ENCODE measurements around the gene HDAC9.

The HDAC9 gene

DNA sequence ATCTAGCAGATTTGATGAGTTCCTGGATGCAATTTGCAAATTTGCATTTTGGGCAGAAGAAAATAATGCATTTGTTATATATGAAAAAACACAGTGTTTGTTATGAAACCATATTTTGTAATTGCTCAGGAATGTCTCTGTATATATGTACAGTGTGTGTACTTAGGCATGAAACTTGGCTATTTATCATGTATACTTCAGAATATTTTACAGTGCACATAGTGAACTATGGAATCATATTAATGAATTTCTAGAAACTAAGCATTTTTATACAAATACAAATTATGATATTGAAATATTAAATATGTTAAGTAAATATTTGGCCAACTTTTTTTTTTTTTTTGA is 514.4 kb downstream of the HDAC9 start:
- no peak for DNase-seq (ENCODE audit: low read depth, low spot score)
- POLR2A ChIA-PET: interaction anchor here (0.8 to 1.1 kb wide), 2 partner anchors 14 to 108 kb away, joined by 3 read pairs; partner anchors contain the start of gene TWIST1
- TF ChIP-seq, protein P1, sequence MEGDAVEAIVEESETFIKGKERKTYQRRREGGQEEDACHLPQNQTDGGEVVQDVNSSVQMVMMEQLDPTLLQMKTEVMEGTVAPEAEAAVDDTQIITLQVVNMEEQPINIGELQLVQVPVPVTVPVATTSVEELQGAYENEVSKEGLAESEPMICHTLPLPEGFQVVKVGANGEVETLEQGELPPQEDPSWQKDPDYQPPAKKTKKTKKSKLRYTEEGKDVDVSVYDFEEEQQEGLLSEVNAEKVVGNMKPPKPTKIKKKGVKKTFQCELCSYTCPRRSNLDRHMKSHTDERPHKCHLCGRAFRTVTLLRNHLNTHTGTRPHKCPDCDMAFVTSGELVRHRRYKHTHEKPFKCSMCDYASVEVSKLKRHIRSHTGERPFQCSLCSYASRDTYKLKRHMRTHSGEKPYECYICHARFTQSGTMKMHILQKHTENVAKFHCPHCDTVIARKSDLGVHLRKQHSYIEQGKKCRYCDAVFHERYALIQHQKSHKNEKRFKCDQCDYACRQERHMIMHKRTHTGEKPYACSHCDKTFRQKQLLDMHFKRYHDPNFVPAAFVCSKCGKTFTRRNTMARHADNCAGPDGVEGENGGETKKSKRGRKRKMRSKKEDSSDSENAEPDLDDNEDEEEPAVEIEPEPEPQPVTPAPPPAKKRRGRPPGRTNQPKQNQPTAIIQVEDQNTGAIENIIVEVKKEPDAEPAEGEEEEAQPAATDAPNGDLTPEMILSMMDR (IDR thresholded peaks at IDR 0.05; ENCODE audit: insufficient read depth, low read length, missing control alignments): no peak
- CTCF ChIA-PET: no interaction called here
- H3K4me3 ChIP-seq (ENCODE audit: low read depth, low read length): no peak overlapping the region

DNA sequence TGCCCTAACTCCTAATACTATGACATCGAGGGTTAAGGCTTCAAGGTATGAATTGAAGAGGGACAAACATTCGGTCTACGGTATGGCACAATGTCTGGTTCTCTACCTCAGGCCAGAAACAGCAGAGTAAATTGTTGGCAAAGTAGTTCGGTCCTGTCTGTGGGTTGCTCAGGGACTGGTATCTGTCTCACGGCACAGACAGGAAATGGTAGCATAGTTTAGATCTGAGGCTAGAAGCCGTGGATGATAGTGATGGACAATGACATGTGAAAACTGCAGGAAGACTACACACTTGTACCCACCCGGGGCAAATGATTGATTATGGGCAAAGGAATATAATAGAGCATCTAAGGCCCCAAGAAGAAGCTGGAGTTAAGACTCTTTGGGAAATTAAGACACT is 515.7 kb downstream of the HDAC9 start:
- no peak for DNase-seq (ENCODE audit: low read depth, low spot score)
- TF ChIP-seq, protein P1 (IDR thresholded peaks at IDR 0.05; ENCODE audit: insufficient read depth, low read length, missing control alignments): no peak
- CTCF ChIA-PET: interaction anchor here (1.5 kb wide), 1 partner anchor 40 kb away, joined by 3 read pairs; no protein-coding TSS in a partner anchor
- H3K4me3 ChIP-seq (ENCODE audit: low read depth, low read length): no peak overlapping the region
- POLR2A ChIA-PET: no interaction called here

DNA sequence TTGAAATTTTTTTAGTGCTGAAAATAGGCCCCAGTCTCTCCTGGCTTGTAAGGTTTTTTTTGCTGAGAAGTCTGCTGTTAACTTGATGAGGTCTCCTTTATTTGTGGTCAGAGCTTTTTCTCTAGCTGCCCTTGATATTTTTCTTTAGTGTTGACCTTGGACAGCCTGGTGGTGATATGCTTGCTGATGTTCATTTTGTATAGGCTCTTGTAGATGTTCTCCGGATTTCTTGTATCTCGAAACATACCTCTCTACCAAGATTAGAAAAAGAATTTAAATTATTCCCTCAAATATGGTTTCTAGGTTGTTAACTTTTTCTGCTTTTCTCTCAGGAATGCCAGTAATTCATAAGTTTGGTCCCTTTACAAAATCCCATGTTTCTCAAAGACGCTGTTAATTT is 519.5 kb downstream of the HDAC9 start:
- POLR2A ChIA-PET: no interaction called here
- DNase-seq (ENCODE audit: low read depth, low spot score): no peak
- CTCF ChIA-PET: no interaction called here
- H3K4me3 ChIP-seq (ENCODE audit: low read depth, low read length): no peak overlapping the region
- TF ChIP-seq, protein P1 (IDR thresholded peaks at IDR 0.05; ENCODE audit: insufficient read depth, low read length, missing control alignments): no peak

DNA sequence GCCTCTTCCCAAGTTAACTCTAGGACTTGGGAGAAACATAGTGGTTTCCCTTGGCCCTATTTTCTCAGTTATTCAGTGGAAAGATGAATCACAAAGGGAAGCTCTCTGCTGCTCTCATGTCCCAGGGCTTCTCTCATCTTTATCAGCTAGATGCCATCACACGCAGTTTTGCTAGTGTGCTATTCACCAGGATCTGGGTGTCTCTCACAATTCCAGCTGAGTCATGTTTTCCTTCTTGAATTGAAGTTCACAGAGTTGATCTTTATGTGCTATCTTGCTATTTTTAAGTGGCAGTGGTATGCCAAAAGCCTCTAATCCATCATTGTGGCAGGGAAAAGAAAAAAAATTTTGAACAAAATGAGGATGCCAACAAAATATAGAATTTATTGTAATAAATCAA is 520.6 kb downstream of the HDAC9 start:
- ChIA-PET POLR2A (interaction anchor here (0.6 to 0.9 kb wide), 2 partner anchors 100 to 262 kb away, joined by 3 to 4 read pairs; no protein-coding TSS in a partner anchor), CTCF (interaction anchor here (0.8 kb wide), 1 partner anchor 426 kb away, joined by 3 read pairs; no protein-coding TSS in a partner anchor)
- no peak for DNase-seq (ENCODE audit: low read depth, low spot score)
- no peak overlapping the region for H3K4me3 ChIP-seq (ENCODE audit: low read depth, low read length)
- TF ChIP-seq, protein P1 (IDR thresholded peaks at IDR 0.05; ENCODE audit: insufficient read depth, low read length, missing control alignments): no peak

DNA sequence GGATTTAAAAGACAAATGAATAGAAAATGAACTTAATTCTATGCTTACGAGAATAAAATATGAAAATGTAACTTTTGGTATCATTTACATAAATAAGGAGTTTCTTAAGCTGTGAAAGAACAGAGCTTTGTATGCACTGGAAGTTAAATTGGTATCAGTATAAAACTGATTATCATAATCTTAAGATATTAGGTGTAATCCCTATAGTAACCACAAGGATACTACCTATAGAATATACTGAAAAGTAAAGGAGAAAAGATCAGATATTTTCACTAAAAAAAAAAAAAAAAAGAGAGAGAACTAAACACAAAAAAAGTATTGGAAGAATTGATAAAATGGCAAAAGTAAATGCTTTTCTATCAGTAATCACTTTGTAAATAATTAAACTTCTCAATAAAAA is 521.8 kb downstream of the HDAC9 start:
- CTCF ChIA-PET: no interaction called here
- DNase-seq (ENCODE audit: low read depth, low spot score): no peak
- POLR2A ChIA-PET: no interaction called here
- TF ChIP-seq, protein P1 (IDR thresholded peaks at IDR 0.05; ENCODE audit: insufficient read depth, low read length, missing control alignments): no peak
- H3K4me3 ChIP-seq (ENCODE audit: low read depth, low read length): no peak overlapping the region

DNA sequence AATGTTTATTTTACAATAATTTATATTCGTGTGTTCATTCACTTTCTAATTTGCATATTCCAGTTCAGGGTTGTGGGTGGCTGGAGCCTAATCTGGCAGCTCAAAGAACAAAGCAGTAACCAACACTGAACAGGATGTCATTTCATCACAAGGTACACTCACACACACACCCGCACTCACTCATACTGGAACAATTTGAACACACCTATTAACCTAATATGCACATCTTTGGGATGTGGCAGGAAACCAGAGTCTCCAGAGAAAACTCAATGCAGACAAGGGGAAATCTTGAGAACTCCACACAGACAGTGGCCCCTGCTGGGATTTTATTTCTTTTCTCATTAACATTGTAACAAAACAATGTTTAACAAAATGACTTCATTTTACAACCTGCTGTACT is 524.5 kb downstream of the HDAC9 start:
- DNase-seq (ENCODE audit: low read depth, low spot score): no peak
- H3K4me3 ChIP-seq (ENCODE audit: low read depth, low read length): no peak overlapping the region
- ChIA-PET POLR2A (no interaction called here), CTCF (no interaction called here)
- TF ChIP-seq, protein P1 (IDR thresholded peaks at IDR 0.05; ENCODE audit: insufficient read depth, low read length, missing control alignments): no peak

Measured in AG04449 (cell line).